LNCAP (cell line): ENCODE results near the gene SMIM12.

Experiments
- CTCF ChIP-seq: fragments of 450-650 bp; IDR thresholded peaks from 2 replicates; pipeline ENCODE4 v1.5.1; 2017; ENCODE audit warnings: mild to moderate bottlenecking

Gene SMIM12, protein sequence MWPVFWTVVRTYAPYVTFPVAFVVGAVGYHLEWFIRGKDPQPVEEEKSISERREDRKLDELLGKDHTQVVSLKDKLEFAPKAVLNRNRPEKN

GRCh38 chr1:34859446-34860200 lies at the start of gene SMIM12:
Gene SMIM12 (minus strand): TSS chr1:34859749. CDS start chr1:34855977, 3,772 bp downstream.
- TF ChIP-seq CTCF: peak; percentile 92

GRCh38 chr1:34908369-34908768 lies 48.8 kb upstream of the SMIM12 start:
- TF ChIP-seq CTCF: no peak

DNA sequence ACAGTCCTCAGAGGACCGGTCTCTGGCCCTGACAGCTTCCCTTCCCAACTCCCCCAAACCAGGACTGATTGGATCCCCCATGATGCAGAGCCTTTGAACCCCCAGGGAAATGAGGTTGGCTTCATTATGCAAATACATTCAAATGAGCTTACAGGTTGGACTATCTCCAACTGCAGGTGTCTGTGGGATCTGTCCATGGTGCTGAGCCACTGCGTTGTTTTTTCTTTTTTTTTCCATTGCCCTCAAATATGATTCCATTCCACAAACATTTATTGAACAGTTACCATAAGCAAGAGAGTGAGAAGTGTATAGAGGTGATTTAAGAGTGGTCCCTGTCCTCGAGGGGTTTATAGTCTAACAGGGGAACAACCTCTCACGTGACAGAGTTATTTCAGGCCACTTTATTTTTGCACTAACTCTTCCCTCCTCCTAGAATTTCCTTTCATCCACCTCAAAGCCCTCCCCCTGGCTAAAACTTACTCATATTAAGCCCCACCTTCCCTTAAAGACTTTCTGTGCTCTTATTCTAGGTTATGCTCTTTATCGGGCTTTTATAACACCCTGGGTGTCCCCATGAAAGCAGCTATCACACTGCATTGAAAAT lies 48.0 kb upstream of the SMIM12 start:
- TF ChIP-seq CTCF: no peak

DNA sequence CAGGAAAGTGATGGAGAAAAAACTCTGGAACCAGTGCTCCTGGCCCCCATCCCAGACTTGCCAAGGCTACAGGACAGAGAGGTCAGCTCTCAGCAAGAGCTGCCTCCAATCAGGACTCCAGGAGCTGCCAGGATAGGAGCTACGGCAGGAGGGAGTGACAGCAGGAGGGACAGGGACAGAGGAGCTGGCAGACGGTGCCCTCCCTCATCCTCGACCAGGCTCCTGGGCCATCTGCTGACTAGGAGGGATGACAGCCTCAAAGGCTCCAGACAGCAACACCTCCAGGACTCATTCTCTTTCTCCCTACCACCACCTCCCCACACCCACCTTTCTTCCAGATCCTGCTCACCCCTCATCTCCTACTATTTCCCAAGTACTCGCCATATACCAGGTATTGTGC lies 47.2 kb upstream of the SMIM12 start:
- TF ChIP-seq CTCF: no peak

GRCh38 chr1:34906222-34906621 lies 46.7 kb upstream of the SMIM12 start:
- TF ChIP-seq CTCF: no peak

- TF ChIP-seq CTCF: no peak
Measured at GRCh38 chr1:34905098-34905459, 45.5 kb upstream of the SMIM12 start.

DNA sequence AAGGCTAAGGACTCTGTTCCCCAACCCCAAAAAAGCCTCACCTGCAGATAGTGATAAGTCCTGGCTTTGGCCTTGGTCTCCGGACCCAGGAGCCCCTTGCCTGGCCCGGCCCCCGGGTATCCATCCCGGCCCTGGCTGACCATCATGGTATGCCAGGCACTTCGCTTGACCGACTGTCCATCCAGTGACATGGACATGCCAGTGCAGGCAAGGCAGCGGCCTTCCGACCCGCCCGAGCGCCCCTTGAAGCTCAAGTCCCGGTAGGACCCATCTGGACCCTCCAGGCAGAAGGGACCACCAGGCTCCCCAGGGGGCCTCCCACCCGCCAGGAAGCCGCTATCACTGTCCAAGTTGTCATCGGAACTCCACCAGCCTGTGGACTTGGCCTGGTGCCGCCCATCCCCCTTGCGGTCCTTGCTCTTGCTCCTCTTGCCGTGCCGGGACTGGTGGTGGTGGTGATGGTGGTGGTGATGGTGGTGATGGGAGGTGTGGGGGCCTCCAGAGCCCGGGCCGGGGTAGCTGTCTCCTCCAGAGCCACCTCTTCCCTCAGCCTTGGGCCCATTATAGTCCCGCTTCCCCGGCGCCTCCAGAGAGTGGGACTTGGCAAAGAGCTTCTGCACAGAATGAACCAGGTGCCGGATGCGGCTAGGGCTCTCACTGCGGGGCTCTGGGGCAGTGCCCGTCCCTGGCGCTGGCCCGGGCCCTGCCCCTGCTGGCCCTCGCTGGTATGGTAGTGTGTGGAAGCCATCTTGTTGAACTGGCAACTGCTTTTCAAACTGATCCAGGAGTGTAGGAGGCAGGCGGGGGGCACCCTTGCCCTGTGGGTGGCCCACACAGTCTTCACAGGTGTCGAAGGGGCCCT lies 44.9 kb upstream of the SMIM12 start:
- TF ChIP-seq CTCF: no peak
